ENCODE measurements around the gene FNIP2. TPM values are rescaled to one million over a fixed set of nuclear protein-coding genes. Genes with fewer than 3 reads are reported as not detected.
"Not testable (repeated sequence)": the region's sequence is repeated elsewhere in the genome, so short reads cannot be mapped to it uniquely, and the experiment has no call there.

The FNIP2 gene
- total RNA-seq, 1 experiment from 2014 or later, result 0.56 TPM

- DNase-seq, result peak; percentile 74
- no peaks in the 10 kb centered on the region for H3K79me2 ChIP-seq (ENCODE audit: low read length)
- H3K4me2 ChIP-seq (ENCODE audit: low read depth, low read length, poor library complexity, severe bottlenecking), result no peak overlapping the region
Observed at GRCh38 chr4:158729716-158730559, 38.9 kb upstream of the FNIP2 start.

GRCh38 chr4:158738866-158739265, 30.0 kb upstream of the FNIP2 start:
- Histone ChIP-seq H3K9ac (ENCODE audit: low read length) (no peak overlapping the region), H3K4me3 (ENCODE audit: low read length) (no peak overlapping the region), H3K36me3 (ENCODE audit: insufficient read depth, low read length) (no peaks in the 10 kb centered on the region), H3K9me3 (ENCODE audit: low read length) (no peaks in the 10 kb centered on the region), H3K4me2 (ENCODE audit: low read depth, low read length, poor library complexity, severe bottlenecking) (no peak overlapping the region), H2AFZ (ENCODE audit: low read length) (no peak overlapping the region), H3K27ac (ENCODE audit: low read length) (no peak overlapping the region), H3K27me3 (ENCODE audit: low read length) (no peaks in the 10 kb centered on the region), H3K4me1 (ENCODE audit: low read length) (no peaks in the 10 kb centered on the region), H3K9me2 (replicated peaks; ENCODE audit: insufficient read depth, low read length) (no peaks in the 10 kb centered on the region), H3K79me2 (ENCODE audit: low read length) (no peaks in the 10 kb centered on the region), H4K20me1 (ENCODE audit: insufficient read depth, low read depth, low read length) (no peaks in the 10 kb centered on the region)
- DNase-seq, result no peak

More at GRCh38 chr4:158729716-158730559, 38.9 kb upstream of the FNIP2 start:
- Histone ChIP-seq H3K4me3 (ENCODE audit: low read length) (no peak overlapping the region), H3K27me3 (ENCODE audit: low read length) (no peaks in the 10 kb centered on the region; the same call in 1 of the 2 replicates), H2AFZ (ENCODE audit: low read length) (no peak overlapping the region), H3K9me3 (ENCODE audit: low read length) (no peaks in the 10 kb centered on the region), H4K20me1 (ENCODE audit: insufficient read depth, low read depth, low read length) (no peaks in the 10 kb centered on the region), H3K36me3 (ENCODE audit: insufficient read depth, low read length) (no peaks in the 10 kb centered on the region), H3K9ac (ENCODE audit: low read length) (no peak overlapping the region), H3K4me1 (ENCODE audit: low read length) (no peaks in the 10 kb centered on the region), H3K27ac (ENCODE audit: low read length) (no peak overlapping the region), H3K9me2 (replicated peaks; ENCODE audit: insufficient read depth, low read length) (no peaks in the 10 kb centered on the region)

GRCh38 chr4:158739600-158739999, 29.2 kb upstream of the FNIP2 start:
- Histone ChIP-seq H3K4me3 (ENCODE audit: low read length) (no peak overlapping the region), H3K9me2 (replicated peaks; ENCODE audit: insufficient read depth, low read length) (no peaks in the 10 kb centered on the region), H3K9me3 (ENCODE audit: low read length) (no peaks in the 10 kb centered on the region), H3K27me3 (ENCODE audit: low read length) (no peaks in the 10 kb centered on the region), H3K79me2 (ENCODE audit: low read length) (no peaks in the 10 kb centered on the region), H3K36me3 (ENCODE audit: insufficient read depth, low read length) (no peaks in the 10 kb centered on the region), H2AFZ (ENCODE audit: low read length) (no peak overlapping the region), H3K4me1 (ENCODE audit: low read length) (no peaks in the 10 kb centered on the region), H3K9ac (ENCODE audit: low read length) (no peak overlapping the region), H3K4me2 (ENCODE audit: low read depth, low read length, poor library complexity, severe bottlenecking) (no peak overlapping the region), H3K27ac (ENCODE audit: low read length) (no peak overlapping the region), H4K20me1 (ENCODE audit: insufficient read depth, low read depth, low read length) (no peaks in the 10 kb centered on the region)
- no peak for DNase-seq

- no peak overlapping the region for H2AFZ ChIP-seq (ENCODE audit: low read length)
- H3K9me3 ChIP-seq (ENCODE audit: low read length), result no peaks in the 10 kb centered on the region
- H3K9me2 ChIP-seq (replicated peaks; ENCODE audit: insufficient read depth, low read length), result no peaks in the 10 kb centered on the region
- no peak overlapping the region for H3K4me3 ChIP-seq (ENCODE audit: low read length)
- H3K9ac ChIP-seq (ENCODE audit: low read length), result no peak overlapping the region
- H3K79me2 ChIP-seq (ENCODE audit: low read length), result no peaks in the 10 kb centered on the region
- H4K20me1 ChIP-seq (ENCODE audit: insufficient read depth, low read depth, low read length), result no peaks in the 10 kb centered on the region
- H3K27ac ChIP-seq (ENCODE audit: low read length), result no peak overlapping the region
- H3K4me1 ChIP-seq (ENCODE audit: low read length), result no peaks in the 10 kb centered on the region
- H3K4me2 ChIP-seq (ENCODE audit: low read depth, low read length, poor library complexity, severe bottlenecking), result no peak overlapping the region
- no peaks in the 10 kb centered on the region for H3K36me3 ChIP-seq (ENCODE audit: insufficient read depth, low read length)
- H3K27me3 ChIP-seq (ENCODE audit: low read length), result no peaks in the 10 kb centered on the region
- no peak for DNase-seq
Observed at GRCh38 chr4:158741326-158742021, 27.4 kb upstream of the FNIP2 start.

- H3K79me2 ChIP-seq (ENCODE audit: low read length); H3K9me3 ChIP-seq (ENCODE audit: low read length); H3K4me3 ChIP-seq (ENCODE audit: low read length); H3K36me3 ChIP-seq (ENCODE audit: insufficient read depth, low read length); H4K20me1 ChIP-seq (ENCODE audit: insufficient read depth, low read depth, low read length); H3K9me2 ChIP-seq (replicated peaks; ENCODE audit: insufficient read depth, low read length); DNase-seq; H3K9ac ChIP-seq (ENCODE audit: low read length); H3K27me3 ChIP-seq (ENCODE audit: low read length); H3K27ac ChIP-seq (ENCODE audit: low read length); H3K4me2 ChIP-seq (ENCODE audit: low read depth, low read length, poor library complexity, severe bottlenecking); H3K4me1 ChIP-seq (ENCODE audit: low read length); H2AFZ ChIP-seq (ENCODE audit: low read length): not testable (repeated sequence)
Observed at GRCh38 chr4:158746537-158746936, 22.3 kb upstream of the FNIP2 start.

- H3K9me2 ChIP-seq (replicated peaks; ENCODE audit: insufficient read depth, low read length), result no peaks in the 10 kb centered on the region
- H3K4me3 ChIP-seq (ENCODE audit: low read length), result no peak overlapping the region
- H2AFZ ChIP-seq (ENCODE audit: low read length), result no peak overlapping the region
- DNase-seq, result no peak
- no peaks in the 10 kb centered on the region for H3K9me3 ChIP-seq (ENCODE audit: low read length)
- H3K27me3 ChIP-seq (ENCODE audit: low read length), result 0 out of 2 replicates have a peak, but pooled peaks cover 3% of the 10 kb centered on the region
- H3K4me2 ChIP-seq (ENCODE audit: low read depth, low read length, poor library complexity, severe bottlenecking), result no peak overlapping the region
- no peaks in the 10 kb centered on the region for H3K79me2 ChIP-seq (ENCODE audit: low read length)
- no peaks in the 10 kb centered on the region for H4K20me1 ChIP-seq (ENCODE audit: insufficient read depth, low read depth, low read length)
- no peak overlapping the region for H3K9ac ChIP-seq (ENCODE audit: low read length)
- no peaks in the 10 kb centered on the region for H3K4me1 ChIP-seq (ENCODE audit: low read length)
- no peak overlapping the region for H3K27ac ChIP-seq (ENCODE audit: low read length)
- H3K36me3 ChIP-seq (ENCODE audit: insufficient read depth, low read length), result no peaks in the 10 kb centered on the region
Observed at GRCh38 chr4:158750379-158750778, 18.4 kb upstream of the FNIP2 start.

- Histone ChIP-seq H3K4me3 (ENCODE audit: low read length) (no peak overlapping the region), H2AFZ (ENCODE audit: low read length) (no peak overlapping the region), H3K4me2 (ENCODE audit: low read depth, low read length, poor library complexity, severe bottlenecking) (no peak overlapping the region), H4K20me1 (ENCODE audit: insufficient read depth, low read depth, low read length) (no peaks in the 10 kb centered on the region), H3K4me1 (ENCODE audit: low read length) (no peaks in the 10 kb centered on the region), H3K9me3 (ENCODE audit: low read length) (no peaks in the 10 kb centered on the region), H3K27ac (ENCODE audit: low read length) (no peak overlapping the region), H3K9ac (ENCODE audit: low read length) (no peak overlapping the region), H3K36me3 (ENCODE audit: insufficient read depth, low read length) (no peaks in the 10 kb centered on the region), H3K27me3 (ENCODE audit: low read length) (0 out of 2 replicates have a peak, but pooled peaks cover 3% of the 10 kb centered on the region), H3K79me2 (ENCODE audit: low read length) (no peaks in the 10 kb centered on the region), H3K9me2 (replicated peaks; ENCODE audit: insufficient read depth, low read length) (no peaks in the 10 kb centered on the region)
- DNase-seq, result no peak
Observed at GRCh38 chr4:158754385-158755180, 14.2 kb upstream of the FNIP2 start.

GRCh38 chr4:158755819-158756218, 13.0 kb upstream of the FNIP2 start:
- not testable (repeated sequence) for H3K9me3 ChIP-seq (ENCODE audit: low read length); H3K79me2 ChIP-seq (ENCODE audit: low read length); H3K9ac ChIP-seq (ENCODE audit: low read length); H3K4me3 ChIP-seq (ENCODE audit: low read length); H3K27me3 ChIP-seq (ENCODE audit: low read length); H2AFZ ChIP-seq (ENCODE audit: low read length); H3K4me1 ChIP-seq (ENCODE audit: low read length); H3K27ac ChIP-seq (ENCODE audit: low read length); H4K20me1 ChIP-seq (ENCODE audit: insufficient read depth, low read depth, low read length); H3K9me2 ChIP-seq (replicated peaks; ENCODE audit: insufficient read depth, low read length); DNase-seq; H3K36me3 ChIP-seq (ENCODE audit: insufficient read depth, low read length); H3K4me2 ChIP-seq (ENCODE audit: low read depth, low read length, poor library complexity, severe bottlenecking)

Data from Karpas-422 (cell line).